Nucleus accumbens (tissue), 56 donors: Measurements from ENCODE around the gene UNC5C.

Experiments used
- DNase-seq, 56 donors: peaks; one replicate each; lab custom pipeline; 2025; lab: John Stamatoyannopoulos, UW

UNC5C gene

GRCh38 chr4:95360906-95361695 is 187.7 kb downstream of the UNC5C start:
- peak in 4 of 56 donors; percentile 5 to 47 (median 12) for DNase-seq

GRCh38 chr4:95360256-95360903 is 188.4 kb downstream of the UNC5C start:
- DNase-seq: no peak

GRCh38 chr4:95358421-95358820 is 190.4 kb downstream of the UNC5C start:
- DNase-seq: no peak

GRCh38 chr4:95355021-95355420 is 193.8 kb downstream of the UNC5C start:
- DNase-seq: no peak

GRCh38 chr4:95348418-95348817 is 200.4 kb downstream of the UNC5C start:
- no peak for DNase-seq

- DNase-seq: no peak
These were observed 205.5 kb downstream of the UNC5C start for GRCh38 chr4:95343235-95343634.

- DNase-seq: no peak
These were observed 208.6 kb downstream of the UNC5C start for GRCh38 chr4:95340191-95340590.

- DNase-seq: no peak
These were observed 223.1 kb downstream of the UNC5C start for GRCh38 chr4:95325665-95326064.

- no peak for DNase-seq
These were observed 229.6 kb downstream of the UNC5C start for GRCh38 chr4:95319169-95319568.

GRCh38 chr4:95318483-95318882 is 230.3 kb downstream of the UNC5C start:
- peak in 4 of 56 donors; percentile 6 to 23 (median 16) for DNase-seq

GRCh38 chr4:95318044-95318443 is 230.7 kb downstream of the UNC5C start:
- no peak for DNase-seq

GRCh38 chr4:95317085-95317793 is 231.5 kb downstream of the UNC5C start:
- DNase-seq: peak in 4 of 56 donors; percentile 5 to 17 (median 6)

- DNase-seq: no peak
These were observed 234.2 kb downstream of the UNC5C start for GRCh38 chr4:95314573-95314972.

- peak in 19 of 56 donors; percentile 5 to 50 (median 22) for DNase-seq
These were observed 243.9 kb downstream of the UNC5C start for GRCh38 chr4:95304898-95305297.

GRCh38 chr4:95300304-95300703 is 248.5 kb downstream of the UNC5C start:
- DNase-seq: no peak

GRCh38 chr4:95296052-95296451 is 252.7 kb downstream of the UNC5C start:
- no peak for DNase-seq

GRCh38 chr4:95295157-95295556 is 253.6 kb downstream of the UNC5C start:
- no peak for DNase-seq

- no peak for DNase-seq
These were observed 254.5 kb downstream of the UNC5C start for GRCh38 chr4:95294321-95294720.

GRCh38 chr4:95293014-95293413 is 255.8 kb downstream of the UNC5C start:
- no peak for DNase-seq

GRCh38 chr4:95290702-95291101 is 258.1 kb downstream of the UNC5C start:
- DNase-seq: no peak

GRCh38 chr4:95289028-95289634 is 259.6 kb downstream of the UNC5C start:
- no peak for DNase-seq
